A549 (cell line): Measurements from ENCODE around the gene PUS7. TPM values are rescaled to one million over a fixed set of nuclear protein-coding genes. Genes with fewer than 3 reads are reported as not detected.

Experiments used
- ATAC-seq, 2 experiments: fragments of 200-7000 bp in 1 of 2; fragments of >200 bp in 1 of 2; cut with Nextera tagmentation in 1 of 2; cut with Tn5 transposase in 1 of 2; 3 replicates each; pipeline versions ENCODE4 v1.8.0 to v1.9.1; 2018 to 2020; ENCODE audit warnings: mild to moderate bottlenecking in 1 of 2, moderate library complexity in 1 of 2
- CTCF ChIA-PET: fragments of 300-600 bp; sonication (Branson Sonifier 250); formaldehyde crosslinking; extraction: SDS; loops from one replicate; lab custom pipeline; 2021; ENCODE audit warnings: antibody characterized with exemption, inconsistent platforms; lab: Yijun Ruan, JAX
- POLR2A ChIA-PET: fragments of 350-600 bp; formaldehyde crosslinking; extraction: SDS; loops from one replicate; lab custom pipeline; 2021; ENCODE audit warnings: antibody characterized with exemption, inconsistent platforms; lab: Yijun Ruan, JAX
- DNase-seq, 2 experiments: peaks; one replicate each; pipeline versions ENCODE4 v3.0.0 to v3.0.0-alpha.2; 2011 to 2016; ENCODE audit warnings: low read depth in 1 of 2, low spot score in 1 of 2
- FAIRE-seq: peaks from 2 replicates; lab custom pipeline; 2011; peaks lifted over from hg19 to GRCh38; lab: Jason Lieb, UNC
- H3K27ac ChIP-seq, 2 experiments: fragments of >200 bp; sonication (Bioruptor Twin); formaldehyde crosslinking; 3 replicates each; pipeline ENCODE4 v1.5.1; 2016 to 2017
- H3K4me1 ChIP-seq: fragments of >200 bp; sonication (Bioruptor Twin); formaldehyde crosslinking; 3 replicates; pipeline ENCODE4 v1.6.1; 2016
- H3K4me2 ChIP-seq: fragments of >200 bp; sonication (Bioruptor Twin); formaldehyde crosslinking; 3 replicates; pipeline ENCODE4 v1.6.1; 2016
- H3K4me3 ChIP-seq: fragments of >200 bp; sonication (Bioruptor Twin); formaldehyde crosslinking; 3 replicates; pipeline ENCODE4 v1.5.1; 2016
- H3K9me3 ChIP-seq: fragments of >200 bp; sonication (Bioruptor Twin); formaldehyde crosslinking; 3 replicates; pipeline ENCODE4 v1.6.1; 2016
- BHLHE40 ChIP-seq: IDR thresholded peaks from 2 replicates; pipeline ENCODE4 v1.6.1; 2012; ENCODE audit warnings: low read depth, low read length, inconsistent platforms
- CHD4 ChIP-seq: fragments of 200-600 bp; sonication (generic); IDR thresholded peaks from 2 replicates; pipeline ENCODE4 v1.6.1; 2016; ENCODE audit warnings: antibody characterized with exemption, mild to moderate bottlenecking, borderline replicate concordance
- EHF ChIP-seq: fragments of 250-450 bp; sonication (Bioruptor Pico); IDR thresholded peaks from 2 replicates; pipeline ENCODE4 v1.5.0; 2020; ENCODE audit warnings: mild to moderate bottlenecking
- EHMT2 ChIP-seq: fragments of 200-600 bp; sonication (generic); IDR thresholded peaks from 2 replicates; pipeline ENCODE4 v1.6.1; 2016; ENCODE audit warnings: antibody characterized with exemption, low read depth, mild to moderate bottlenecking, moderate library complexity
- EP300 ChIP-seq, 2 experiments: fragments of >200 bp; sonication (Bioruptor Twin); formaldehyde crosslinking; IDR thresholded peaks; 2 replicates in 1 of 2; 3 replicates in 1 of 2; pipeline ENCODE4 v1.6.1; 2016 to 2017
- ESRRA ChIP-seq: fragments of 150-350 bp; IDR thresholded peaks from 2 replicates; pipeline ENCODE4 v1.6.1; 2014; ENCODE audit warnings: mild to moderate bottlenecking, low read length, borderline replicate concordance
- FOSL2 ChIP-seq, 2 experiments: fragments of 450-650 bp in 1 of 2; fragments of >200 bp in 1 of 2; sonication (Bioruptor Twin) in 1 of 2; formaldehyde crosslinking; IDR thresholded peaks; 2 replicates each; pipeline versions ENCODE4 v1.5.0 to v1.6.1; 2016 to 2020; ENCODE audit warnings: mild to moderate bottlenecking in 1 of 2, moderate library complexity in 1 of 2
- HEYL ChIP-seq: fragments of 250-450 bp; sonication (Bioruptor Pico); IDR thresholded peaks from 2 replicates; pipeline ENCODE4 v1.8.0; 2021; ENCODE audit warnings: mild to moderate bottlenecking, moderate library complexity
- HOXB13 ChIP-seq: fragments of 250-450 bp; sonication (Bioruptor Pico); IDR thresholded peaks from 2 replicates; pipeline ENCODE4 v1.5.0; 2020; ENCODE audit warnings: low read depth, mild to moderate bottlenecking, moderate library complexity
- HOXB5 ChIP-seq: fragments of 250-450 bp; sonication (Bioruptor Pico); IDR thresholded peaks from 2 replicates; pipeline ENCODE4 v1.5.0; 2020; ENCODE audit warnings: mild to moderate bottlenecking, moderate library complexity
- JUN ChIP-seq, 2 experiments: fragments of >200 bp; sonication (Bioruptor Twin); formaldehyde crosslinking; IDR thresholded peaks; 2 replicates in 1 of 2; 3 replicates in 1 of 2; pipeline ENCODE4 v1.6.1; 2016 to 2017
- JUNB ChIP-seq: fragments of >200 bp; sonication (Bioruptor Twin); formaldehyde crosslinking; IDR thresholded peaks from 2 replicates; pipeline ENCODE4 v1.6.1; 2016
- KDM1A ChIP-seq: fragments of 200-600 bp; sonication (generic); IDR thresholded peaks from 2 replicates; pipeline ENCODE4 v1.6.1; 2016; ENCODE audit warnings: low read depth, mild to moderate bottlenecking
- KDM5A ChIP-seq: fragments of 200-600 bp; sonication (generic); IDR thresholded peaks from 2 replicates; pipeline ENCODE4 v1.6.1; 2016; ENCODE audit warnings: antibody characterized with exemption, mild to moderate bottlenecking
- MAFK ChIP-seq: fragments of 450-650 bp; IDR thresholded peaks from 2 replicates; pipeline ENCODE4 v1.6.1; 2014; ENCODE audit not compliant: partially characterized antibody
- NFE2L2 ChIP-seq: fragments of 150-350 bp; conservative IDR thresholded peaks from 2 replicates; pipeline ENCODE4 v1.6.1; 2014; ENCODE audit warnings: low read length
- PHF8 ChIP-seq: fragments of 200-600 bp; sonication (generic); IDR thresholded peaks from 2 replicates; pipeline ENCODE4 v1.6.1; 2016; ENCODE audit warnings: low read depth, mild to moderate bottlenecking, antibody characterized with exemption, moderate library complexity, borderline replicate concordance
- POLR2A ChIP-seq: IDR thresholded peaks from 2 replicates; pipeline ENCODE4 v1.6.1; 2012; ENCODE audit warnings: mild to moderate bottlenecking, low read length
- RARB ChIP-seq: fragments of 250-450 bp; sonication (Bioruptor Pico); IDR thresholded peaks from 2 replicates; pipeline ENCODE4 v1.8.0; 2021; ENCODE audit warnings: mild to moderate bottlenecking, moderate library complexity
- RCOR1 ChIP-seq: fragments of 150-350 bp; IDR thresholded peaks from 2 replicates; pipeline ENCODE4 v1.6.1; 2014; ENCODE audit warnings: antibody characterized with exemption, low read length, low read depth
- RNF2 ChIP-seq: fragments of 200-600 bp; sonication (generic); IDR thresholded peaks from 2 replicates; pipeline ENCODE4 v1.6.1; 2016; ENCODE audit warnings: low read depth, mild to moderate bottlenecking, antibody characterized with exemption, moderate library complexity, borderline replicate concordance
- SREBF2 ChIP-seq: fragments of 450-650 bp; IDR thresholded peaks from 2 replicates; pipeline ENCODE4 v1.6.1; 2014; ENCODE audit warnings: mild to moderate bottlenecking, moderate library complexity
- TP53 ChIP-seq: fragments of 250-450 bp; sonication (Bioruptor Pico); IDR thresholded peaks from 2 replicates; pipeline ENCODE4 v1.5.0; 2021; ENCODE audit warnings: mild to moderate bottlenecking, moderate library complexity
- ZFP36 ChIP-seq: fragments of 450-650 bp; IDR thresholded peaks from 2 replicates; pipeline ENCODE4 v1.6.1; 2014; ENCODE audit warnings: borderline replicate concordance; ENCODE audit not compliant: partially characterized antibody
- ZNF302 ChIP-seq: fragments of 250-450 bp; sonication (Bioruptor Pico); IDR thresholded peaks from 2 replicates; pipeline ENCODE4 v1.9.0; 2021; ENCODE audit warnings: inconsistent platforms, mild to moderate bottlenecking, moderate library complexity
- WGBS: methylation state at CpG from one replicate; pipeline ENCODE4 v1.1.6; 2017; ENCODE audit errors: missing lambda C conversion rate; 5-methylcytosine and 5-hydroxymethylcytosine counted together
- polyA plus RNA-seq, 4 experiments: library from polyadenylated mRNA; depleted of rRNA in 3 of 4; stranded (reverse); fragments of >200 nt; fragmentation: RNase III in 1 of 4; extraction: RNeasy Plus Mini Kit Qiagen cat#74134 plus additional on column Dnase treatment in 1 of 4; gene quantifications; 2 replicates in 3 of 4; 3 replicates in 1 of 4; pipeline ENCODE4 v1.2.3, GENCODE V29; 2011 to 2017
- TF ChIP-seq, protein P1 (sequence below): fragments of >200 bp; sonication (Bioruptor Twin); formaldehyde crosslinking; IDR thresholded peaks from 3 replicates; pipeline ENCODE4 v1.5.1; 2016
- TF ChIP-seq, protein P2 (sequence below): fragments of >200 bp; sonication (Bioruptor Twin); formaldehyde crosslinking; IDR thresholded peaks from 2 replicates; pipeline ENCODE4 v1.6.1; 2016
- TF ChIP-seq, protein P3 (sequence below): fragments of 200-600 bp; sonication (generic); IDR thresholded peaks from 2 replicates; pipeline ENCODE4 v1.6.1; 2016; ENCODE audit warnings: antibody characterized with exemption, mild to moderate bottlenecking, moderate library complexity
- TF ChIP-seq, protein P4 (sequence below): fragments of >200 bp; sonication (Bioruptor Twin); formaldehyde crosslinking; IDR thresholded peaks from 3 replicates; pipeline ENCODE4 v1.6.1; 2016

Gene PUS7
- polyA plus RNA-seq, 2 of the 4 experiments (the other 2 are of a cell fraction) = 33.1 to 47.9 TPM

DNA sequence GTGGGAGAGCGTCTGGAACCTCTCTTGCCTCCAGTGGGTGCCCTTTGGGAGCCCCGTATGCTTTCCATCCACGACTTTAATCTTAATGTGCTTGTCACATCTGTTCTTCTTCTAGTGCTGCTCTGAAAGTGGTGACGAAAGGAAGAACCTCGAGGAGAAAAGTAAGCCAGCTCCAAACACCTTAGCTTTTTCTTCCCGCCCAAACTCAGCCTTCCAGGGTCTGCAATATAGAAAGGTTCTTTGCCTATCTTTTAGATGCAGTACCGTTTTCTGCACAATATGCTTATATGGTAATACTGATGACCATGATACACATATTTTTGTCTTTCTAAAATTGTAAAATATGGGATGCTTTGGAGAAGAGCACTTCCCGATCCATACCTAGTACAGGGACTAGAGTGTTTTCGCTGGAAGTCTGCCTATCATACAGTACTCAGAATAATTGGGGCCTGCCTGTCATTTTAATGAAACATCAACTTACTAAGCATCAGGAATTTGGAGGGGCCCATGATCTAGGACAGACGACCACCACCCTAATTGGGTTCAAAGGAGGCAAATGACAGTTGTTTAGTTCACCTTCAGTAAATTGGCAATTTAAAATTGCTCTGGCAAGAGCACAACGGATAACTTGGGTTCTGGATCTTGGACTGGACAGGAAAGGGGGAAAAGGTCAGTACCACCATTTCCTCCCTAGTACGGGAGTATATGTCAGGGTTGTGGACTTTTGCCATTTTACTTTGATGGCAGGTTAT, 10.8 kb upstream of the PUS7 start:
- peak overlapping the region; percentile 95 for H3K27ac ChIP-seq
- peak overlapping the region; percentile 89 for H3K4me2 ChIP-seq
- H3K9me3 ChIP-seq = no peaks in the 10 kb centered on the region
- CTCF ChIA-PET = interaction anchor here (0.6 to 5.4 kb wide), 7 partner anchors 11 to 108 kb away, joined by 3 to 39 read pairs (median 4); no protein-coding TSS in a partner anchor
- H3K4me3 ChIP-seq = peak overlapping the region; percentile 98
- no peak for ATAC-seq
- peaks cover 10% of the 10 kb centered on the region for H3K4me1 ChIP-seq
- TF ChIP-seq RCOR1 = no peak
- no peak for TF ChIP-seq ESRRA
- no peak for TF ChIP-seq JUN (IDR thresholded peaks at IDR 0.05)
- no peak for TF ChIP-seq HOXB5
- TF ChIP-seq NFE2L2 = no peak
- TF ChIP-seq JUNB = no peak
- no peak for TF ChIP-seq BHLHE40
- TF ChIP-seq CHD4 = no peak
- TF ChIP-seq RNF2 = no peak
- TF ChIP-seq POLR2A = no peak
- no peak for TF ChIP-seq EP300 (IDR thresholded peaks at IDR 0.05)
- no peak for TF ChIP-seq RARB
- TF ChIP-seq SREBF2 = no peak
- no peak for TF ChIP-seq ZFP36
- no peak for TF ChIP-seq PHF8
- TF ChIP-seq KDM5A = no peak
- no peak for TF ChIP-seq HOXB13 (CRISPR knock-in tag)
- TF ChIP-seq MAFK = no peak
- no peak for FAIRE-seq
- no peak for DNase-seq
- POLR2A ChIA-PET = interaction anchor here (1.4 kb wide), 1 partner anchor 49 kb away, joined by 6 read pairs; the partner anchor contains the start of gene EFCAB10
- 28% methylated on average over 12 of the region's 12 CpGs for WGBS

DNA sequence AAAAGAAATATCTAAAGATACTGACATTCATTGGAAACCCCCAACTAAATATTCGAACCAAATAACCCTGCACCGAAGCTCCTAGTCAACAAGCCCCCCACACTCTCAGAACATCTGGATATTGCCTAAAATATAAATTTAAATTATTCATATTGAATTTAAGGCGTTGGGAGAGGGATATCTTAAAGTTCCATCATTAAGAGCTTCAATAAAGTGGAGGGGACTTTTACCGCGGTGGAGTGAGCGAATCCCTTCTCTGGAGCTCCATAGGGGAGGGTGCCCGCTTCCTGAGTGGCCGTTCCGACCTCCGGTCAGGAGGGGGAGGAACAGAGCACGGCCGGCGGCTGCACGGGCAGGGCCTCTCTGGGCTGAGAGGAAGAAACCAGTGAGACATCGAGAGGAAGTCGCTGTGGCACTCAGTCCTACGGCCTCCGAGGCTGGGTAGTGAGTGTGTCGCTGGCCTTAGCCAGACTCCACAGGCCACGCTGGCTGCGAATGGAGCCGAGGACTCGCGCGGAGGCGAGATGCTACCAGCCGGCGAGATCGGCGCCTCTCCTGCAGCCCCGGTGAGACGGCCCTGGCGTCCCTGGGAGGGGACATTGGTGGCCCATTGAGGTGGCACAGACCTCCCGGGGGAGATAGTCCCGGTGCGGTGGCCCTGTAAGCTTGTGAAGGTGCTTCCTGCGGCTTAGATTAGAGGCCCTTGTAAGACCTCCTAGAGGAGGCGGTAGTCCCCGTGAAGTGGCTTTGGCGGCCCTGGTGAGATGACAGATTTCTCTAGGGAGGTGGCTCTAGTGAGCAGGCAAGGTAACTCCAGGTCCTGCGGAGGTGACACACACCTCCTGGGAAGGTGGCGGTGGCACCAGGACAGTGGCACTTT, 10.0 kb upstream of the PUS7 start, which contains the start of gene RINT1:
TSS of gene RINT1 (plus strand) at position 410 of the 880 bp plus-strand sequence. CDS start at position 525, 115 bp downstream.
- H3K4me2 ChIP-seq = peak within 1 kb of the TSS; percentile 89
- peaks cover 13% of the 10 kb centered on the region for H3K4me1 ChIP-seq
- ATAC-seq (peak; percentile 100), FAIRE-seq (no peak), DNase-seq (peak; percentile 84 to 91)
- POLR2A ChIA-PET = interaction anchor here (0.6 to 1.4 kb wide), 9 partner anchors 9 to 520 kb away, joined by 3 to 6 read pairs (median 4); partner anchors contain the start of genes EFCAB10 and PUS7
- WGBS = 3% methylated on average over 20 of the region's 42 CpGs
- CTCF ChIA-PET = interaction anchor here (0.5 to 5.4 kb wide), 27 partner anchors 8 to 529 kb away, joined by 3 to 39 read pairs (median 3); partner anchors contain the start of gene EFCAB10
- peak within 1 kb of the TSS; percentile 95 for H3K27ac ChIP-seq
- no peaks in the 10 kb centered on the region for H3K9me3 ChIP-seq
- H3K4me3 ChIP-seq = peak within 1 kb of the TSS; percentile 98
- TF ChIP-seq KDM1A = no peak
- TF ChIP-seq EP300 (IDR thresholded peaks at IDR 0.05) = no peak
- TF ChIP-seq FOSL2 (IDR thresholded peaks at IDR 0.05) = no peak
- TF ChIP-seq FOSL2 (CRISPR knock-in tag; IDR thresholded peaks at IDR 0.05) = no peak
- TF ChIP-seq EHF (CRISPR knock-in tag) = no peak
- no peak for TF ChIP-seq ZNF302 (CRISPR knock-in tag)
- peak; percentile 57 to 90; a peak in 4 of 5 replicates for TF ChIP-seq JUN (IDR thresholded peaks at IDR 0.05)
- TF ChIP-seq, protein P1, sequence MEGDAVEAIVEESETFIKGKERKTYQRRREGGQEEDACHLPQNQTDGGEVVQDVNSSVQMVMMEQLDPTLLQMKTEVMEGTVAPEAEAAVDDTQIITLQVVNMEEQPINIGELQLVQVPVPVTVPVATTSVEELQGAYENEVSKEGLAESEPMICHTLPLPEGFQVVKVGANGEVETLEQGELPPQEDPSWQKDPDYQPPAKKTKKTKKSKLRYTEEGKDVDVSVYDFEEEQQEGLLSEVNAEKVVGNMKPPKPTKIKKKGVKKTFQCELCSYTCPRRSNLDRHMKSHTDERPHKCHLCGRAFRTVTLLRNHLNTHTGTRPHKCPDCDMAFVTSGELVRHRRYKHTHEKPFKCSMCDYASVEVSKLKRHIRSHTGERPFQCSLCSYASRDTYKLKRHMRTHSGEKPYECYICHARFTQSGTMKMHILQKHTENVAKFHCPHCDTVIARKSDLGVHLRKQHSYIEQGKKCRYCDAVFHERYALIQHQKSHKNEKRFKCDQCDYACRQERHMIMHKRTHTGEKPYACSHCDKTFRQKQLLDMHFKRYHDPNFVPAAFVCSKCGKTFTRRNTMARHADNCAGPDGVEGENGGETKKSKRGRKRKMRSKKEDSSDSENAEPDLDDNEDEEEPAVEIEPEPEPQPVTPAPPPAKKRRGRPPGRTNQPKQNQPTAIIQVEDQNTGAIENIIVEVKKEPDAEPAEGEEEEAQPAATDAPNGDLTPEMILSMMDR = peak; percentile 63
- TF ChIP-seq TP53 (CRISPR knock-in tag) = no peak
- no peak for TF ChIP-seq HEYL (CRISPR knock-in tag)
- TF ChIP-seq, protein P2, sequence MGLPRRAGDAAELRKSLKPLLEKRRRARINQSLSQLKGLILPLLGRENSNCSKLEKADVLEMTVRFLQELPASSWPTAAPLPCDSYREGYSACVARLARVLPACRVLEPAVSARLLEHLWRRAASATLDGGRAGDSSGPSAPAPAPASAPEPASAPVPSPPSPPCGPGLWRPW = no peak
- no peak for TF ChIP-seq EHMT2
- TF ChIP-seq, protein P3, sequence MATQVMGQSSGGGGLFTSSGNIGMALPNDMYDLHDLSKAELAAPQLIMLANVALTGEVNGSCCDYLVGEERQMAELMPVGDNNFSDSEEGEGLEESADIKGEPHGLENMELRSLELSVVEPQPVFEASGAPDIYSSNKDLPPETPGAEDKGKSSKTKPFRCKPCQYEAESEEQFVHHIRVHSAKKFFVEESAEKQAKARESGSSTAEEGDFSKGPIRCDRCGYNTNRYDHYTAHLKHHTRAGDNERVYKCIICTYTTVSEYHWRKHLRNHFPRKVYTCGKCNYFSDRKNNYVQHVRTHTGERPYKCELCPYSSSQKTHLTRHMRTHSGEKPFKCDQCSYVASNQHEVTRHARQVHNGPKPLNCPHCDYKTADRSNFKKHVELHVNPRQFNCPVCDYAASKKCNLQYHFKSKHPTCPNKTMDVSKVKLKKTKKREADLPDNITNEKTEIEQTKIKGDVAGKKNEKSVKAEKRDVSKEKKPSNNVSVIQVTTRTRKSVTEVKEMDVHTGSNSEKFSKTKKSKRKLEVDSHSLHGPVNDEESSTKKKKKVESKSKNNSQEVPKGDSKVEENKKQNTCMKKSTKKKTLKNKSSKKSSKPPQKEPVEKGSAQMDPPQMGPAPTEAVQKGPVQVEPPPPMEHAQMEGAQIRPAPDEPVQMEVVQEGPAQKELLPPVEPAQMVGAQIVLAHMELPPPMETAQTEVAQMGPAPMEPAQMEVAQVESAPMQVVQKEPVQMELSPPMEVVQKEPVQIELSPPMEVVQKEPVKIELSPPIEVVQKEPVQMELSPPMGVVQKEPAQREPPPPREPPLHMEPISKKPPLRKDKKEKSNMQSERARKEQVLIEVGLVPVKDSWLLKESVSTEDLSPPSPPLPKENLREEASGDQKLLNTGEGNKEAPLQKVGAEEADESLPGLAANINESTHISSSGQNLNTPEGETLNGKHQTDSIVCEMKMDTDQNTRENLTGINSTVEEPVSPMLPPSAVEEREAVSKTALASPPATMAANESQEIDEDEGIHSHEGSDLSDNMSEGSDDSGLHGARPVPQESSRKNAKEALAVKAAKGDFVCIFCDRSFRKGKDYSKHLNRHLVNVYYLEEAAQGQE = no peak
- TF ChIP-seq, protein P4, sequence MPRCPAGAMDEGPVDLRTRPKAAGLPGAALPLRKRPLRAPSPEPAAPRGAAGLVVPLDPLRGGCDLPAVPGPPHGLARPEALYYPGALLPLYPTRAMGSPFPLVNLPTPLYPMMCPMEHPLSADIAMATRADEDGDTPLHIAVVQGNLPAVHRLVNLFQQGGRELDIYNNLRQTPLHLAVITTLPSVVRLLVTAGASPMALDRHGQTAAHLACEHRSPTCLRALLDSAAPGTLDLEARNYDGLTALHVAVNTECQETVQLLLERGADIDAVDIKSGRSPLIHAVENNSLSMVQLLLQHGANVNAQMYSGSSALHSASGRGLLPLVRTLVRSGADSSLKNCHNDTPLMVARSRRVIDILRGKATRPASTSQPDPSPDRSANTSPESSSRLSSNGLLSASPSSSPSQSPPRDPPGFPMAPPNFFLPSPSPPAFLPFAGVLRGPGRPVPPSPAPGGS = peak; percentile 90; the same call in 2 of the 3 replicates
- no peak for TF ChIP-seq JUNB
